ENCODE data around the gene PRRT1B. TPM values are rescaled to one million over a fixed set of nuclear protein-coding genes. Genes with fewer than 3 reads are reported as not detected.
A peak's percentile ranks its signal among the peaks of the same experiment; 100 is the strongest.

PRRT1B gene
- total RNA-seq, 1 experiment from 2014 or later: not detected

DNA sequence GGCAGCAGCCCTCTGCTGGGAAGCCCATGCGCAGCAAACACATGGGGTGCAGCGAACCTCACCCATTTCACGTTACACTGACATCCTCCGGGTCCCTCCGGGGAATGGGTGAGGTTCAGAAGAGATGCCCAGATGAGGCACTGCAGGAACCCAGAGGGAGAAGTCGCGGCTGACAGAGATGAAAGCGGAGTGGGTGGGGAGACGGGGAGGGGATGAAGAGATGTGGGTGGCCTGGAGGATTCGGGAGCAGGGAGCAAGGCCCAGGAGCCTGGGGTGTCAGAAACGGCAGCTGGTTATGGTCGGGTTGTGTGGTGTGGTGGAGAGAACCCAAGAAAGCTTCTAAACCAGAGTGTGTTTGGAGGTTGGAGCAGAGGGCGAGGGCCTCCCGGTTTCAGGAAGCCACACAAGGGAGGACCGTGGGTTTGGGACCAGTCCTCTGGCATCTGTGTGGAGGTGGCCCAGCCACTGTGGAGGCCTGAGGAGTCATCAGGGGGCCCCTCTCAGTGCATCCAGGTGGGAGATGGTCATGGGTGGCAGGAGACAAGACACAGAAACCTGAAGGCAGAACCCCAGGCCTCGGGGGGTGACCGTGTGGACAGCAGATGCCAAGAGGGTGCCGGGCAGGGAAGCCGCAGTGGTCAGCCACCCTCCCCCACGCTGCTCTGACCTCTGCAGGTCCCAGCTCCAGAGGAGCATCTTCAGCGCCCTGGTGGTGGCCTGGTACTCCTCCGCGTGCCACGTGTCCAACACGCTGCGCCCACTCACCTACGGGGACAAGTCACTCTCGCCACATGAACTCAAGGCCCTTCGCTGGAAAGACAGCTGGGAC, 22.9 kb upstream of the PRRT1B start:
- no peak for DNase-seq (ENCODE audit: low read depth)

DNA sequence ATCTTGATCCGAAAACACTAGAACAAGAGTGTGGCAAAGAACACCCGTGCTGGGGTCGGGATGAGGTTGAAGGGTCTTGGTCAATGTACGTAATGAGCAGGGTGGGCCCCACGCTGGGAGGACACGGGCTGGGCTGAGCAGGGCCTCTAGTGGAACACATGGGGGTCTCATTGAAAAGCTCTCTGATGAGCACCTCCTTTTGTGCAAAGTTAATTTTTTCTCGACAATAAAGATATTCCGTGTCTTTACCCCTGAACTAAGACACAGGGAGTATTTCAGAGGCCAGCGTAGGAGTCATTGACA, 22.3 kb upstream of the PRRT1B start:
- DNase-seq (ENCODE audit: low read depth): no peak

DNA sequence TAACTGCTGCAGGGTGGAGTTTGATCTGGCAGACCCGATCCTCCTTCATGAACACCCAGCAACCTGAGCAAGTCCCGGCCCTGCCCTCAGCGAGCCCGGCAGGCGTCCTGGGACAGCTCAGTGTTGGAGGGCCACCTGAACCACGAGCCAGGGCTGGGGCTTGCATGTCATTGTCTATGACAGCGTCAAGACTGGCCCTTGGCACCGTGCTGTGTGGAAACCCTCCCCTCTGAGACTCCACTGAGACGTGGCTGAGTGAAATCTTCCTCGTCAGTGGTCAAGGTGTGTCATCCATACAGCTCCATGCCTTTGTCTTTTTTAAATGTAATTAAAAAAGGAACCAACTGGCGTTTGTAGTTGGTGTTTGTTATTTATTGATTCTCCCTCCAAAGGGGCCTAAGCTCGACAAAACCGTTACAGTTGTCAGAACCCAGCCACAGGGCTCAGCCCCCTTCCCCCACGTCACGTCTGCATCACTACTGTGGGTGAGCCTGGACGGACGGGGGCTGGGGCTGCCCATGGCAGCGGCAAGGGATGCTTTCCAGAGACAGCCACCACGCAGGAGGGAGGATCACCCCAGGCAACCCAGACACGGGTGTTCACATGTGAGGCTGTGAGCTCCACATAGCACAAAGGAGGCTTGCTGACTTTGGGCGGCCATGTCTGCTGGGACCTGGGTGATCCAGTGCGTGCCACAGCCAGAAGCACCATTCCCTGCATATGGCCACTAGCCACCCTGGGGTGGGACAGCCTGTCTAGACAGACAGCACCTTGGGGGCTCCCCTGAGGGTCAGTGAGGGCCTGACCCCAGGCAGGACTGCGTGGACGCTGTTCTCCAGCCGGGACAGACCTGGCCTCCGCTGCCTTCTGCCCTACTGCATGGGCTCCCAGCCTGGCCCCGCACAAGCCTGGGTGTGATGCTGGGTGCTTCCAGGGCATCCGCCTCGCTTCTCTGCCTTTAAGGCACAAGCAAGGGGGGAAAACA, 21.6 kb upstream of the PRRT1B start:
- DNase-seq (ENCODE audit: low read depth): no peak

DNA sequence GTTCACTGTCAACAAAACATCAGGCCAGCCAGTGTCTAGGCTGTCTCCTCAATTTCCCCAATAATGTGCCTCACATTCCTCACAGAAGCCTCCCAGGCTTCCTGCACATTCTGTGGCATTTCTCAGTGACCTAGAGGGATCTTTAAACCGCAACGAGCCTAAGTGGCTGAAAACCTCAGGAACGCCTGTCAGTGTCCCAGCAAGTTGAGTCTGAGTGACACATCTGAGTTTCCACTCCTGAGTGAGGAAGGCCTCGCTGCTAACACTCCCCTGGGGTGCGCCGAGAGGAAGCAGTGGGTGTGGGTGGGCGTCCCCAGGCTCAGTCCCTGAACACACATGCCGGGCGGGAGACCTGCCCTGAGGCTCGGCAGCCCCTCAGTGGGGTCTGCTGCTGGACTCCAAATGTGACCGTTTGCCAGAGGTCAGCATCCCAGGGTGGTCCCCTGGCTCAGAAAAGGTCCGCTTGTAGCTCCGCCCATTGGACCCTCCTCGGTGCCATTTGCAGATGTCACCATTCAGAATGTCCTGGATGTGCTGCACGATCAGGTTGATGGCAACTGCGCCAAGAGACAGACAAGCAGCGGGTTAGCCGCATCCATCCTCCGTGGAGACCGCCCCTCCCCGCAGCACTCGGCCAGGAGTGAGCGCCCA, 20.5 kb upstream of the PRRT1B start:
- no peak for DNase-seq (ENCODE audit: low read depth)

DNA sequence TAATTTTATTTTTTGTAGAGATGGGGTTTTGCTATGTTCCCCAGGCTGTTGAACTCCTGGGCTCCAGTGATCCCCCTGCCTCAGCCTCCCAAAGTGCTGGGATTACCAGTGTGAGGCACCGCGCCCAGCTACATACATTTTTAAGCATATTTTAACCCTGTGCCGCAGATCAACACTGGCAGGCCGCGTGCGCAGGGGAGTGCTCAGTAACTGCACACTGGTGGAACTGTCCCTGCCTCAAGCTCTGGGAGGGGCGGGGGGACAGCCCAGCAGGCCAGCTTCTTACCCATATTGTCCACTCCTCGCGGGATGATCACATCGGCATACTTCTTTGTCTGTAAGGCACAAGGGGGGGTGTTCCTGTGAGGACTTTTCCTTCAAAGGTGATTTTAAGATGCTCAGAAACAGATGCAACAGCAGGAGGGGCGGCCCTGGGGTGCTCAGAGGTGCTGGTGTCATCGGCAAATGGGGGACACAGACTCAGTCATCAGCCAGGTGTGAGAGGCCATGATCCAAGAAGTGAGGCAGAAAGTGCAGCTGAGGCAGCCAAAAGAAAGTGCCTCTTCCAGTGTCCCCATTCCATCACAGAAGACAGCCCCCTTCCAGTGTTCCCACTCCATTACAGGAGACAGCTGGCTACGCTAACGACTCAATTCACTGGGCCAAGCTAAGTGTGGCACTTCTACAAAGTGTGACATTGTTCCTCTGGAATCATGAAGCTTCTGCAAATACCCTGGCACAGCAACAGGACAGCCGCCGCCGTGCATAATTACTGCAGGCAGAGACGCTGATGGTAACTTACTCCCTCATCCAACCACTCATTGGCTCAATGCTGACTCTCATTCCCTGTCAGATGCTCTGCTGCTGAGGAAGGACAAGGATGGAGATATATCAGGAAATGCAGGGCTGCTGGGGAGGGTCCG, 19.4 kb upstream of the PRRT1B start:
- no peak for DNase-seq (ENCODE audit: low read depth)

DNA sequence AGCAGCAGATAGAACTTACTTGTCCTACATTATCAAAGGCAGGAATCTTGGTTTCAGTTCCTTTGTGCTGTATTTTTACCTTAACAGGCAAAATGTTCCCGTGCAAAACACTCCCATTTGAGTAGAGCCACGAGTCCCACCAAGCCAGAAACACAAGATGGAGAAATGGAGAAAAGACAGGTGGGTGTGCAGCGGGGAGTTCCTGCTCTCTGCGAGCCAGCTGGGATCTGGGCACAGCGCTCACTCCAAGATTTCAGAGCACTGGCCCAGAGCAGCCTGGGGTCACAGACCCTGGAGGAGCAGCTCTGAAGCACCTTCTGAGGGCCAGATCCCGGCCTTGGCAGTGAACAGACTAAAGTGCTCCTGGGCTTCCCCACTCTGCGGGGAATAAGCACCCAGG, 17.1 kb upstream of the PRRT1B start:
- DNase-seq (ENCODE audit: low read depth): no peak

DNA sequence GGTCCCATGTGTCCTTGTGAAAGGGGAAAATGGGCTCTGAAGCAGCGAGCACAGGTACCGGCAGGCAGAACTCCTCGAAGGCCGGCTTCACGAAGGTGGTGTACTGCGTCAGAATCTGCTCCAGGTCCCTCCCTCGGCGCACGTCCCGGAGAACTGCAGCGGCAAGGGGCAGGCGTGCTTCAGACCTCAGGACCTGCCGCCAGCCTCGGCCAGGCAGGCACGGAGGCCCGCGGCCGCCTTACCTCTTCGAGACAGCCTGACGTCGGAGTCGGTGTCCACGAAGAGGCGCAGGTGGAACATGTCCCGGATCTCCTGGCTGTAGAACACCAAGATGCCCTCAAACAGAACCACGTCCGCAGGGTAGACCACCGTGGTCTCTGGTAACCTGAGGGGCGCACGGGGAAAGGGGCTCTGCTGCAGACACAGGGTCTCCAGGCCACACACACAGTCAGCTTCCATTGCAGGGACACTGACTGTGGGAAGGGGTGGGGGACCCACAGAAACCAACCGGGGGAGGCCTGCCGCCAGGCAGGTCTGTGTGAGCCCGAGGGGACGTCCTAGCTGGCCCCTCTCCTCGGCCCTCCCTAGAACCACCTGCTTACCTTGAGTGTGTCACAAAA, 16.3 kb upstream of the PRRT1B start:
- DNase-seq (ENCODE audit: low read depth): no peak

DNA sequence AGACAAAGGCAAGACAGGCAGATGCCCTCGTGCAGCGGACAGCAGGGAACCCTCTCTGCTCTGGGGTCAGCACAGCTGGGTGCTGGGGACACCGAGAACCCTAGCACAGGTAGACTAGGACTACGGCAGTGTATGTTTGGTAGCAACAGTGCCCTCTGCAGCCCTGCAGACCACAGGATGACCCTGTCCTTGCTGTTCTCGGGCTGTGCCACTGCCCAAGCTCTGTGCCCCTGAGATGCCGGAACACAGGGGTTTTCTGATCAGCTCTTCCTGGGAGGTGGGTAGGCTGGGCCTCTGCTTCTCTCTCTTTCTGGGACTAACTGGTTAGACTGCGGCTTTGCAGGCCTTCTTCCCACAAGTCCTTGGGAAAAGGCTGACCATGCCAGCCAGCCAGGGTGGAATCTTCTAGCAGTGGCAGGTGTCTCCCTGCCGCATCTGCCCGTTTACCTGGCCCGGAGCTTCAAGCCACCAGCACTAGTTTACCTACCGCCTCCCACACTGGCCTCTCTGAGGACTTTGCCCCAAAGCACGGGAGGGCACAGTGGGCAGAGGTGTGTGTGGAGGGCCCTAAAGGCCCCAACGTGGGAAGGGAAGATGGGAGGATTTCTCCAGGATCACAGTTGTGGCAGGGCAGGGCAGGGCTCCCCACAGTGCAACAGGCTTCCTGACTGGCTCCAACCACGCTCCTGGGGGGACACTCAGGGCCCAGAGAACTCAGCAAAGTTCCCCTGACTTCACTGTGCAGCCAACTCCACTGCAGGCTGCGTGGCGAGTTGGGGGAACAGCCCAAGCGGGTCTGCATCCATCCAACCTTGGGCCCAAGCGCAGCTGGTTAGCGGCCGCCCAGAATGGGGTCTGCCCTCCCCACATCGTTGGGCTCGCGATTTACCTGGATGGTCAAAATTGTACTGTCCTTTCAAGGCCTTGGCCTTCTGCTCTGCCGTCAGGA, 15.5 kb upstream of the PRRT1B start:
- DNase-seq (ENCODE audit: low read depth): no peak

DNA sequence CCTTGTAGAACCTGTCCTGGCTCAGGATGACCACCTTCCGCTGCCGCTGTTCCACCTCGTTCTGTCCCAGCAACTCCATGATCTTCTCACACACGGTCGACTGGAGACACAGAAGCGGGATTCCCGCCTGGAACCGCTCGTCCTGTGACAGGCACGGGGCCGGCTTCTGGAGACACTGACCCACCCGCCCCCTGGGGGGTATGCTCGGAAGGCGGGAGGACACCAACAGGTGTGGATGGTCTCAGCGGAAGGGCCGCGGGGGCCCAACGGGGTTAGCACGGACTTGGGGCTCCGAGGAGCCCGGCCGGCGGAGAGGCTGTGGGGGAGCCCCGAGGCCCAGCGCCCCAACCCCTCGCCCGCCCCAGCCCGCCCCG, 14.8 kb upstream of the PRRT1B start:
- DNase-seq (ENCODE audit: low read depth): peak; percentile 27

DNA sequence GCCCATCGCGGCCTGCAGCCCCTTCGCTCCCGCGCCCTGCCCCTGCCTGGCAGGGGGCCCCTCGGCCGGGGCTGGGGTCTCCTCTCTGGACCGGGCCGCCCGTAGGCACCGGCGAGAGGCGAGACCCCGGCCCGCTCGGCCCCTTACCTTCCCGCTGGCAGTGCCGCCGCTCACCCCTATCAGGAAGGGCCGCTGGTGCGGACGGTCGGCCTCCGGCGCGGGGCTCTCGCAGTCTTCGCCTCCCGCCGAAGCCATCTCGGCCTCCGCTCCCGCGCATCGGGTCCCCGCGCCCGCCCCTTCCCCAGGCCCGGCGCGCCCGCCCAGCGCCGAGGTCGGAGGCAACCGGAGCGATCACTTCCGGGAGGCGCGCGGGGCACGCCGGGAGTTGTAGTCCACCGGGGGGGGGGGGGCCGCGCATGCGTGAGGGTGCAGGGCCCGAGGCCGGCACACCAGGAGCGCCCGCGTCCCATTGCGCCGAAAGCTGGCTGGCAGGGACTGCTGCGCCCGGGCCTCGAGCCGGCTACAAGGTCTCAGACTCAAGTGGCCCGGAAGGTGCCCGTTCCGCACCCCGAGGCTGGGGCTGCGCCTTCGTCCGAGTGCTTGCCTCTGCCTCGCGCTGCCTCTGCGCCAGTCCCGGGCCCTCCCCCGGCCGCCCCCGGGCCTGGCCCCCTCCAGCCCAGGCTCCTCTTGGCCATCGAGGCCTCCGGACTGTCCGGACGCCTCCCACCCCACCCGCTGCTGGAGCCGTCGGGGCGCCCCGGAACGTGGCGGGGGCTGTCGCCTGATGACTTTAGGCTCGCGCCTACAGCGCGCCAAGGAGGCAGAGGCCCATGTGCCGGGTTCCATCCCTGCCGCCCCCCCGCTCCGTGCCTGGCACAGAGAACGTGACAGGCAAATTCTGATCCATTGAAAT, 14.1 kb upstream of the PRRT1B start, which contains the start of gene UCK1:
UCK1 (minus strand) TSS at position 344 of the 913 bp plus-strand sequence; CDS start at position 255, 89 bp downstream.
- DNase-seq (ENCODE audit: low read depth): peak; percentile 74

DNA sequence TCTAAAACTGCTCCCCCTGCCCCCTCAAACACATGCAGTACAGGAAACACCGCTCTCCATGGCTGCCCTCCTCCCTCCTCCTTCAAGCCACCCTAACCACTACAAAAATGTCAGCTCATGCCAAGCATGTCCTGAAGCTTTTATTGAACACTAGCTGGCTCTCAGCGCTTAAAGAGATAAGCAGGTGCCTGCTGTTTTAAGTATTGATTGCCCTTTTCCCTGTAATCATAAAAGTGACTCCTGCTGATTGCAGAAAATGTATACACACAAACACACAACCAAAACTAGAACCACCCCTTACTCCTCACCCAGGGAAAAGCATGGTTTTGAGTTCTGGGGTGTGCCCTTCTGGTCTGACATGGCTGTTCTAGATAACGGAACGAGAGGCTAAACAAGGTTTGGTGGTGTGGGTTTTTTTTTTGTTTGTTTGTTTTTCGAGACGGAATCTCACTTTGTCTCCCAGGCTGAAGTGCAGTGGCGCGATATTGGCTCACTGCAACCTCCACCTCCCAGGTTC, 10.5 kb upstream of the PRRT1B start:
- no peak for DNase-seq (ENCODE audit: low read depth)

DNA sequence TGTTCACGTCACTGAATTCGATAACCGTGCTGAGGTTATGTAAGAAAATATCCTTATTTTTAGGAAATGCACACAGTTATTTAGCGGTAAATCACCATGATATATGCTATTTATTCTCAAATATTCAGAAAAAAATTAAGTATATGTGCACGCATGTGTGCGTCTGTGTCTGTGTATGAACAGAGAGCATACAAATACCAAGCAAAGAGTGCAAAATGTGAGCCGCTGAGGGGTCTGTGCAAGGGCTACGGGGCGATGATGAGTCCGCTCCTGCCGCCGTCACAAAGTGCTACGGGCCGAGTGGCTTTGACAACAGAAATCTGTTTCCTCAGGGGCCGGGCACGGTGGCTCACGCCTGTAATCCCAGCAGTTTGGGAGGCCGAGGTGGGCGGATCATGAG, 7.4 kb upstream of the PRRT1B start:
- no peak for DNase-seq (ENCODE audit: low read depth)

DNA sequence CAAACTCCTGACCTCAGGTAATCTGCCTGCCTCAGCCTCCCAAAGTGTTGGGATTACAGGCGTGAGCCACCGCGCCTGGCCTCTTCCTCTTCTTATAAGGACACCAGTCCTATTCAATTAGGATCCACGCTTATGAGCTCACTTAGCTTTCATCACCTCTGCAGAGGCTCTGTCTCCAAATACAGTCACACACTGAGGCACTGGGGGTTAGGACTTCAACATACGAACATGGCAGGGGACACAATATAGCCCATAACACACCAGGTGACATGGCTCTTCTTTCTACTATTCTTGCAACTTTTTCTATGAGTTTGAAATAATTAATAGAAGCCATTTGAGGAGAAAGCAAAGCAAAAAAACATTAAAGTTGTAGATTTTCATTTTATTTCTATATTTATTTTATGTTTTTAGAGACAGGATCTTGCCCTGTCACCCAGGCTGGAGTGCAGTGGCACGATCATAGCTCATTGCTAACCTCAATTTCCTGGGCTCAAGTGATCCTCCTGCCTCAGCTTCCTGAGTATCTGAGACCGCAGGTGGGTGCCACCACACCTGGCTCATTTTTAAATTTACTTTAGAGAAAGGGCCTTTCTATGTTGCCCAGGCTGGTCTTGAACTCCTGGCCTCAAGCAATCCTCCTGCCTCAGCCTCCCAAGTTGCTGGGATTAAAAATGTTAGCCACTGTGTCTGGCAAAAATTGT, 6.0 kb upstream of the PRRT1B start:
- DNase-seq (ENCODE audit: low read depth): no peak

DNA sequence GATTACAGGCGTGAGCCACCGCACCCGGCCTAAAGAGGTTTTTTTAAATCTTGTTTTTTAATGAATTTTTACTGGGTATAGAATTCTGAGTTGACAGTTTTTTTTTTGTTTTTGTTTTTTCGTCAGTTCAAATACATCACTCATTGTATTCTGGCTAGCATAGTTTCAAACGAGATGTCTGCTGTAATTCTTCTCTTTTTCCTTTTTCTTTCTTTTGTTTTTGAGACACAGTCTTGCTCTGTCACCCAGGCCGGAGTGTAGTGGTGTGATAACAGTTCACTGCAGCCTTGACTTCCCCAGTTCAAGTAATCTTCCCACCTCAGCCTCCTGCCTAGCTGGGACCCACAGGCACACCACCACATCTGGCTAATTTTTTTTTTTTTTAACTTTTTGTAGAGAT, 2.2 kb upstream of the PRRT1B start:
- no peak for DNase-seq (ENCODE audit: low read depth)

DNA sequence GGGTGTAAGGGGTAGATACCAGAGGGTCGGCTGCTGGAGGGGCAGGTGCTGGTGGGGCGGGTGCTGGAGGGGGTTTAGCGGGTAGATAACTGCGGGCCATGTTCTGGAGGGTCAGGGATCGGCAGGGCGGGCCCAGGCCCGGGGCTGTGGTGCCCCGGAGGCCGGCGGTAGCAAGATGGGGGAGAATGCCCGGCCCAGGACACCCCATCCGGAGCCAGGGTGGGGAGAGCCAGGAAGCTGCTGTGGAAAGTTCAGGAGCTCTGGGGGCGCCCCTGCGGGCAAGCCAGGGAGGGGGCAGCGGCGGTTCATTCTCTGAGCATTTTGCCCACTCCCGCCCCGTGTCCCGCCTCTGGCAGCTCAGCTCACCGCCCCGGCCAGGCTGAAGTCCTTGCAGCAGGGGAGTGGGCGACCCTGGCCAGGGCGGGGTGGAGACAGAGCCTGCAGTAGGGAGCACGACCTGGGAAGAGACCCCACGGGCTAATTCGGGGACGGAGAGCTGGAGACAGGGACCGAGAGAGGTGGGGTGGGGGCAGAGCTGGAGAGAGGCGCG, 538 bp downstream of the PRRT1B start:
- DNase-seq (ENCODE audit: low read depth): no peak

DNA sequence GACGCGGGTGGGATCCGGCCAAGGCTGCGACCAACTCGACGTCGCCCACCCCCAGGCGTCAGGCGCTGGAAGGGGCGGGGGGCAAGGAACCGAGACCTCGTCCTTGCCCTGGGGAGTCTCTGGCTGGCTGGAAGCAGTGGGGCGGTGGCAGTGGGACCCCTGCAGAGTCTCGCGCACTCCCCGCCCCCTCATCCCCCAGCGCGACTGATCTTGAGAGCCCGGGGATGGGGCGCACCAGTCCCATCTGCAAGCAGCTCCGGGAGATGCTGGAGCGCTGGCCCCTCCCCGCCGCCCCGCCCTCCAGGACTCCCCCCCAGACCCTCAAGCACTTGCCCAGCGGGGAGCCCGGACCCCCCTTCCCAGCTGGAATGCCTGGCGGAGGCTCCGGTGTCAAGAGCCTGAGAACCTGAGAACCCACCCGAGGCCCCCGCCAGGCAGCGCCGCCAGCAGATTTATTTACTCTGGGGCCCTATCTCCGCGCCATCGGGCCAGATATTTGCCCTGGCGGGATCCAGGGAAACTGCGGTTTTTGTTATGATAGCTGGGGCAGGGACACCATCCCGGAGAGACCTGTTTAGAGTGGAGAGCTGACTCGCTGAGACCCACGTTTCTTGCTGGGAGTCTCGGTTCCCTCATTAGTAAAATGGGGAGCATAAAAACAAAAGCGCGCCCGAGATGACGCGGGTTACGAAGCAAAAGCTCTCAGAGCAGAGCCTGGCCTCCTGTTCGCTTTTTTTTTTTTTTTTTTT, 1.2 kb downstream of the PRRT1B start:
- DNase-seq (ENCODE audit: low read depth): no peak

All from HT1080 (cell line).